HepG2 (cell line): ENCODE results near the gene IP6K3. TPM values are rescaled to one million over a fixed set of nuclear protein-coding genes. Genes with fewer than 3 reads are reported as not detected.

Source experiments
- AHR ChIP-seq: IDR thresholded peaks from 2 replicates; pipeline ENCODE4 v1.6.1; 2018; ENCODE audit warnings: missing genetic modification reagents, missing compliant biosample characterization
- HNF4A ChIP-seq: sonication (generic); formaldehyde crosslinking; IDR thresholded peaks from 2 replicates; pipeline ENCODE4 v1.4.0; 2020; ENCODE audit warnings: missing genetic modification reagents
- KAT2B ChIP-seq: fragments of 150-350 bp; IDR thresholded peaks from 2 replicates; pipeline ENCODE4 v1.6.1; 2014; ENCODE audit warnings: low read depth, low read length, borderline replicate concordance
- KLF13 ChIP-seq: sonication (generic); formaldehyde crosslinking; IDR thresholded peaks from 2 replicates; pipeline ENCODE4 v1.4.0; 2020; ENCODE audit warnings: mild to moderate bottlenecking, missing genetic modification reagents
- RXRA ChIP-seq: sonication (generic); formaldehyde crosslinking; IDR thresholded peaks from 2 replicates; pipeline ENCODE4 v1.5.1; 2020; ENCODE audit warnings: missing genetic modification reagents
- SAP130 ChIP-seq: IDR thresholded peaks from 2 replicates; pipeline ENCODE4 v1.6.1; 2016; ENCODE audit warnings: low read depth
- ZFX ChIP-seq: sonication (generic); formaldehyde crosslinking; IDR thresholded peaks from 2 replicates; pipeline ENCODE4 v1.4.0; 2020; ENCODE audit warnings: mild to moderate bottlenecking, low read depth, missing genetic modification reagents, moderate library complexity
- ZNF253 ChIP-seq: sonication (generic); formaldehyde crosslinking; IDR thresholded peaks from 2 replicates; pipeline ENCODE4 v1.8.0; 2022; ENCODE audit warnings: mild to moderate bottlenecking, missing genetic modification reagents, borderline replicate concordance
- ZNF296 ChIP-seq: sonication (generic); formaldehyde crosslinking; conservative IDR thresholded peaks from 2 replicates; pipeline ENCODE4 v1.5.0; 2020; ENCODE audit warnings: mild to moderate bottlenecking, missing genetic modification reagents
- ZNF335 ChIP-seq: sonication (generic); formaldehyde crosslinking; IDR thresholded peaks from 2 replicates; pipeline ENCODE4 v1.4.0; 2020; ENCODE audit warnings: missing genetic modification reagents
- ZNF644 ChIP-seq: IDR thresholded peaks from 2 replicates; pipeline ENCODE4 v1.6.1; 2016; ENCODE audit warnings: low read depth
- polyA plus RNA-seq, 8 experiments: library from polyadenylated mRNA; depleted of rRNA in 3 of 8; stranded (reverse) in 7 of 8; unstranded in 1 of 8; fragments of >200 nt; fragmentation: Illumina TruSeq in 4 of 8; extraction: Trizol in 4 of 8; gene quantifications; 2 replicates each; pipeline versions ENCODE4 v1.2.1 to v1.2.3, GENCODE V29; 2011 to 2016; ENCODE audit warnings: low read depth in 4 of 8, missing spikeins in 1 of 8, mixed read lengths in 1 of 8; ENCODE audit not compliant: insufficient read depth in 1 of 8
- total RNA-seq, 5 experiments: library from RNA; depleted of rRNA; stranded (reverse); fragments of >200 nt; fragmentation: Illumina TruSeq; extraction: Trizol; gene quantifications; 2 replicates each; pipeline ENCODE4 v1.2.3, GENCODE V29; 2016; ENCODE audit warnings: low read depth in 1 of 5
- TF ChIP-seq, protein P1 (sequence below): sonication (generic); formaldehyde crosslinking; IDR thresholded peaks from 2 replicates; pipeline ENCODE4 v1.8.0; 2023; ENCODE audit warnings: mild to moderate bottlenecking, missing genetic modification reagents
- TF ChIP-seq, protein P2 (sequence below): sonication (generic); formaldehyde crosslinking; IDR thresholded peaks from 2 replicates; pipeline ENCODE4 v1.4.0; 2020; ENCODE audit warnings: missing genetic modification reagents, borderline replicate concordance
- TF ChIP-seq, protein P3 (sequence below): sonication (generic); formaldehyde crosslinking; IDR thresholded peaks from 2 replicates; pipeline ENCODE4 v1.5.1; 2020; ENCODE audit warnings: mild to moderate bottlenecking, missing genetic modification reagents, borderline replicate concordance
- TF ChIP-seq, protein P4 (sequence below): sonication (generic); formaldehyde crosslinking; IDR thresholded peaks from 2 replicates; pipeline ENCODE4 v1.8.0; 2022; ENCODE audit warnings: low read depth, missing genetic modification reagents
- TF ChIP-seq, protein P5 (sequence below): sonication (generic); formaldehyde crosslinking; IDR thresholded peaks from 2 replicates; pipeline ENCODE4 v1.4.0; 2020; ENCODE audit warnings: missing genetic modification reagents

The IP6K3 gene
- total and polyA plus RNA-seq, 2 of the 13 experiments (the other 11 are each of a cell fraction or from before 2014, with no cell fraction given) = 0.11 to 0.18 TPM

DNA sequence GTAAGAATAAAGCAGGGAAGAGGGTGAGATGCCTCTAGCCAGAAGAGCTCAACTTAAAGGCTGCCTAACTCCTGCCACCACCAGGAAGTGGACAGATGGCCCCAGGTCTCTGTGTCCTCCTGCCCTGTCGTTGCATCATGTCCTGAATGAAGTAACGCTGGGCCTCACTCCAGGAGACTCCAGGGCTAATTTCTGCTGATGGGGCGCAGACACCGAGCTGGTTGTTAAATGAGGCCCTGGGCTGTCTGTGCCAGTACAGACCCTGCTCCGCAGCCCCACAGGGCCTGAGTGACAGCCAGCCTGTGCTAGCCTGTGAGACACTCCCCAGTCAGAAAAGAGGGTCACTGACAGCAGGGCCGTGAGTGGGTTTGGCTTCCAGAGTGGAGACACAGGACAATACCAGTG, 6.5 kb downstream of the IP6K3 start (continued):
- TF ChIP-seq, protein P1, sequence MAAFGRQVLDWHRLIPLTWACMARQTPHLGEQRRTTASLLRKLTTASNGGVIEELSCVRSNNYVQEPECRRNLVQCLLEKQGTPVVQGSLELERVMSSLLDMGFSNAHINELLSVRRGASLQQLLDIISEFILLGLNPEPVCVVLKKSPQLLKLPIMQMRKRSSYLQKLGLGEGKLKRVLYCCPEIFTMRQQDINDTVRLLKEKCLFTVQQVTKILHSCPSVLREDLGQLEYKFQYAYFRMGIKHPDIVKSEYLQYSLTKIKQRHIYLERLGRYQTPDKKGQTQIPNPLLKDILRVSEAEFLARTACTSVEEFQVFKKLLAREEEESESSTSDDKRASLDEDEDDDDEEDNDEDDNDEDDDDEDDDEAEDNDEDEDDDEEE (CRISPR knock-in tag) = no peak
- TF ChIP-seq ZNF296 (CRISPR knock-in tag) (no peak), KAT2B (no peak), ZNF644 (CRISPR knock-in tag) (peak; percentile 82; the same call in 1 of the 2 replicates), ZFX (peak; percentile 38; the same call in 1 of the 2 replicates), RXRA (CRISPR knock-in tag) (0 out of 2 replicates have a peak, but pooled peaks have one; percentile 35), ZNF253 (CRISPR knock-in tag) (peak; percentile 70; the same call in 1 of the 2 replicates), KLF13 (CRISPR knock-in tag) (no peak), ZNF335 (CRISPR knock-in tag) (peak; percentile 35; the same call in 1 of the 2 replicates), AHR (CRISPR knock-in tag) (0 out of 2 replicates have a peak, but pooled peaks have one; percentile 11), SAP130 (CRISPR knock-in tag) (0 out of 2 replicates have a peak, but pooled peaks have one; percentile 38), HNF4A (CRISPR knock-in tag) (peak; percentile 64)
- TF ChIP-seq, protein P2, sequence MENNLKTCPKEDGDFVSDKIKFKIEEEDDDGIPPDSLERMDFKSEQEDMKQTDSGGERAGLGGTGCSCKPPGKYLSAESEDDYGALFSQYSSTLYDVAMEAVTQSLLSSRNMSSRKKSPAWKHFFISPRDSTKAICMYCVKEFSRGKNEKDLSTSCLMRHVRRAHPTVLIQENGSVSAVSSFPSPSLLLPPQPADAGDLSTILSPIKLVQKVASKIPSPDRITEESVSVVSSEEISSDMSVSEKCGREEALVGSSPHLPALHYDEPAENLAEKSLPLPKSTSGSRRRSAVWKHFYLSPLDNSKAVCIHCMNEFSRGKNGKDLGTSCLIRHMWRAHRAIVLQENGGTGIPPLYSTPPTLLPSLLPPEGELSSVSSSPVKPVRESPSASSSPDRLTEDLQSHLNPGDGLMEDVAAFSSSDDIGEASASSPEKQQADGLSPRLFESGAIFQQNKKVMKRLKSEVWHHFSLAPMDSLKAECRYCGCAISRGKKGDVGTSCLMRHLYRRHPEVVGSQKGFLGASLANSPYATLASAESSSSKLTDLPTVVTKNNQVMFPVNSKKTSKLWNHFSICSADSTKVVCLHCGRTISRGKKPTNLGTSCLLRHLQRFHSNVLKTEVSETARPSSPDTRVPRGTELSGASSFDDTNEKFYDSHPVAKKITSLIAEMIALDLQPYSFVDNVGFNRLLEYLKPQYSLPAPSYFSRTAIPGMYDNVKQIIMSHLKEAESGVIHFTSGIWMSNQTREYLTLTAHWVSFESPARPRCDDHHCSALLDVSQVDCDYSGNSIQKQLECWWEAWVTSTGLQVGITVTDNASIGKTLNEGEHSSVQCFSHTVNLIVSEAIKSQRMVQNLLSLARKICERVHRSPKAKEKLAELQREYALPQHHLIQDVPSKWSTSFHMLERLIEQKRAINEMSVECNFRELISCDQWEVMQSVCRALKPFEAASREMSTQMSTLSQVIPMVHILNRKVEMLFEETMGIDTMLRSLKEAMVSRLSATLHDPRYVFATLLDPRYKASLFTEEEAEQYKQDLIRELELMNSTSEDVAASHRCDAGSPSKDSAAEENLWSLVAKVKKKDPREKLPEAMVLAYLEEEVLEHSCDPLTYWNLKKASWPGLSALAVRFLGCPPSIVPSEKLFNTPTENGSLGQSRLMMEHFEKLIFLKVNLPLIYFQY (CRISPR knock-in tag) = peak; percentile 27; the same call in 1 of the 2 replicates
- TF ChIP-seq, protein P3, sequence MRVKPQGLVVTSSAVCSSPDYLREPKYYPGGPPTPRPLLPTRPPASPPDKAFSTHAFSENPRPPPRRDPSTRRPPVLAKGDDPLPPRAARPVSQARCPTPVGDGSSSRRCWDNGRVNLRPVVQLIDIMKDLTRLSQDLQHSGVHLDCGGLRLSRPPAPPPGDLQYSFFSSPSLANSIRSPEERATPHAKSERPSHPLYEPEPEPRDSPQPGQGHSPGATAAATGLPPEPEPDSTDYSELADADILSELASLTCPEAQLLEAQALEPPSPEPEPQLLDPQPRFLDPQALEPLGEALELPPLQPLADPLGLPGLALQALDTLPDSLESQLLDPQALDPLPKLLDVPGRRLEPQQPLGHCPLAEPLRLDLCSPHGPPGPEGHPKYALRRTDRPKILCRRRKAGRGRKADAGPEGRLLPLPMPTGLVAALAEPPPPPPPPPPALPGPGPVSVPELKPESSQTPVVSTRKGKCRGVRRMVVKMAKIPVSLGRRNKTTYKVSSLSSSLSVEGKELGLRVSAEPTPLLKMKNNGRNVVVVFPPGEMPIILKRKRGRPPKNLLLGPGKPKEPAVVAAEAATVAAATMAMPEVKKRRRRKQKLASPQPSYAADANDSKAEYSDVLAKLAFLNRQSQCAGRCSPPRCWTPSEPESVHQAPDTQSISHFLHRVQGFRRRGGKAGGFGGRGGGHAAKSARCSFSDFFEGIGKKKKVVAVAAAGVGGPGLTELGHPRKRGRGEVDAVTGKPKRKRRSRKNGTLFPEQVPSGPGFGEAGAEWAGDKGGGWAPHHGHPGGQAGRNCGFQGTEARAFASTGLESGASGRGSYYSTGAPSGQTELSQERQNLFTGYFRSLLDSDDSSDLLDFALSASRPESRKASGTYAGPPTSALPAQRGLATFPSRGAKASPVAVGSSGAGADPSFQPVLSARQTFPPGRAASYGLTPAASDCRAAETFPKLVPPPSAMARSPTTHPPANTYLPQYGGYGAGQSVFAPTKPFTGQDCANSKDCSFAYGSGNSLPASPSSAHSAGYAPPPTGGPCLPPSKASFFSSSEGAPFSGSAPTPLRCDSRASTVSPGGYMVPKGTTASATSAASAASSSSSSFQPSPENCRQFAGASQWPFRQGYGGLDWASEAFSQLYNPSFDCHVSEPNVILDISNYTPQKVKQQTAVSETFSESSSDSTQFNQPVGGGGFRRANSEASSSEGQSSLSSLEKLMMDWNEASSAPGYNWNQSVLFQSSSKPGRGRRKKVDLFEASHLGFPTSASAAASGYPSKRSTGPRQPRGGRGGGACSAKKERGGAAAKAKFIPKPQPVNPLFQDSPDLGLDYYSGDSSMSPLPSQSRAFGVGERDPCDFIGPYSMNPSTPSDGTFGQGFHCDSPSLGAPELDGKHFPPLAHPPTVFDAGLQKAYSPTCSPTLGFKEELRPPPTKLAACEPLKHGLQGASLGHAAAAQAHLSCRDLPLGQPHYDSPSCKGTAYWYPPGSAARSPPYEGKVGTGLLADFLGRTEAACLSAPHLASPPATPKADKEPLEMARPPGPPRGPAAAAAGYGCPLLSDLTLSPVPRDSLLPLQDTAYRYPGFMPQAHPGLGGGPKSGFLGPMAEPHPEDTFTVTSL (CRISPR knock-in tag) = no peak
- TF ChIP-seq, protein P4, sequence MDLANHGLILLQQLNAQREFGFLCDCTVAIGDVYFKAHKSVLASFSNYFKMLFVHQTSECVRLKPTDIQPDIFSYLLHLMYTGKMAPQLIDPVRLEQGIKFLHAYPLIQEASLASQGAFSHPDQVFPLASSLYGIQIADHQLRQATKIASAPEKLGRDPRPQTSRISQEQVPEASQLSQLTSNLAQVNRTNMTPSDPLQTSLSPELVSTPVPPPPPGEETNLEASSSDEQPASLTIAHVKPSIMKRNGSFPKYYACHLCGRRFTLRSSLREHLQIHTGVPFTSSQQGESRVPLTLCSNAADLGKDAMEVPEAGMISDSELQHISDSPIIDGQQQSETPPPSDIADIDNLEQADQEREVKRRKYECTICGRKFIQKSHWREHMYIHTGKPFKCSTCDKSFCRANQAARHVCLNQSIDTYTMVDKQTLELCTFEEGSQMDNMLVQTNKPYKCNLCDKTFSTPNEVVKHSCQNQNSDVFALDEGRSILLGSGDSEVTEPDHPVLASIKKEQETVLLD (CRISPR knock-in tag) = no peak
- TF ChIP-seq, protein P5, sequence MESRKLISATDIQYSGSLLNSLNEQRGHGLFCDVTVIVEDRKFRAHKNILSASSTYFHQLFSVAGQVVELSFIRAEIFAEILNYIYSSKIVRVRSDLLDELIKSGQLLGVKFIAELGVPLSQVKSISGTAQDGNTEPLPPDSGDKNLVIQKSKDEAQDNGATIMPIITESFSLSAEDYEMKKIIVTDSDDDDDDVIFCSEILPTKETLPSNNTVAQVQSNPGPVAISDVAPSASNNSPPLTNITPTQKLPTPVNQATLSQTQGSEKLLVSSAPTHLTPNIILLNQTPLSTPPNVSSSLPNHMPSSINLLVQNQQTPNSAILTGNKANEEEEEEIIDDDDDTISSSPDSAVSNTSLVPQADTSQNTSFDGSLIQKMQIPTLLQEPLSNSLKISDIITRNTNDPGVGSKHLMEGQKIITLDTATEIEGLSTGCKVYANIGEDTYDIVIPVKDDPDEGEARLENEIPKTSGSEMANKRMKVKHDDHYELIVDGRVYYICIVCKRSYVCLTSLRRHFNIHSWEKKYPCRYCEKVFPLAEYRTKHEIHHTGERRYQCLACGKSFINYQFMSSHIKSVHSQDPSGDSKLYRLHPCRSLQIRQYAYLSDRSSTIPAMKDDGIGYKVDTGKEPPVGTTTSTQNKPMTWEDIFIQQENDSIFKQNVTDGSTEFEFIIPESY (CRISPR knock-in tag) = peak; percentile 74; the same call in 1 of the 2 replicates
